ENCODE measurements around the gene TEX19.

DNA sequence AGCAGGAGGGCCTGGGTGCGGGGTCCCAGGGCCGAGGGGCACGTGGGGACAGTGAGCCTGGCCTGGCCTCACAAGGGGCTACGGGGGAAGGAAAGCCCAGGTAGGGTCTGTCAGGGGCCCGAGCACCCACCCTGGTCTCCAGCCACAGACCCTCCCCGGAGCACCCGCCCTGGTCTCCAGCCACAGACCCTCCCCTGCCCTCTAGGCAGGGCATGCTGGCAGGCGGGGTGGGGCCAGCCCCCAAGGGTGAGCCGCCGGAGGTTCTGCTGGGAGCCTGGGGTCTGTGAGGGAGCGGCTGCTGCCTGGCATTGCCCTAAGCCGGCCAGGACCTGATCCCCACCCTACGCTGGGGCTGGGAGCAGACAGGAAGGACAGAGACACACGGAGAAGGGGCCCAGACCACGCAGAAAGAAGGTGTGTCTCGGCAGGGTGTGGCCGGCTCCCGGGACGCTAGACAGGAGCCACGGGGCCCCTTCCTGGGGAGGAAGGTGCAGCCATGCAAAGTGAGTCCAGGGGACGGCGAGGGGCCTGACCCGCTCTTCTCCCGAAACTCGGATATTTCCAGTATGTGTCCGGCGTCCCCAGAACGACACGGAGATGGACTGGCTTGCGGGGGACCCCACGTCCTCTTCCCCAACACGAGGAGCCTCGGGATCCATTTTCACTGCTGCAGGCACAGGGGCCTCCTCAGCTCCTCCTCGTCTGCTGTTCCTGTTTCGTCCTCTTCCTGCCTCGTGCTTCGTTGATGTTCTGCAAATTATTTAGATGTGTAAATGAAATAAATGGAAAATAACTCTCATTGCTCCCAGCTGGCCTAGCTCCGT lies 28.0 kb downstream of the TEX19 start:
- TF ChIP-seq, protein P1, sequence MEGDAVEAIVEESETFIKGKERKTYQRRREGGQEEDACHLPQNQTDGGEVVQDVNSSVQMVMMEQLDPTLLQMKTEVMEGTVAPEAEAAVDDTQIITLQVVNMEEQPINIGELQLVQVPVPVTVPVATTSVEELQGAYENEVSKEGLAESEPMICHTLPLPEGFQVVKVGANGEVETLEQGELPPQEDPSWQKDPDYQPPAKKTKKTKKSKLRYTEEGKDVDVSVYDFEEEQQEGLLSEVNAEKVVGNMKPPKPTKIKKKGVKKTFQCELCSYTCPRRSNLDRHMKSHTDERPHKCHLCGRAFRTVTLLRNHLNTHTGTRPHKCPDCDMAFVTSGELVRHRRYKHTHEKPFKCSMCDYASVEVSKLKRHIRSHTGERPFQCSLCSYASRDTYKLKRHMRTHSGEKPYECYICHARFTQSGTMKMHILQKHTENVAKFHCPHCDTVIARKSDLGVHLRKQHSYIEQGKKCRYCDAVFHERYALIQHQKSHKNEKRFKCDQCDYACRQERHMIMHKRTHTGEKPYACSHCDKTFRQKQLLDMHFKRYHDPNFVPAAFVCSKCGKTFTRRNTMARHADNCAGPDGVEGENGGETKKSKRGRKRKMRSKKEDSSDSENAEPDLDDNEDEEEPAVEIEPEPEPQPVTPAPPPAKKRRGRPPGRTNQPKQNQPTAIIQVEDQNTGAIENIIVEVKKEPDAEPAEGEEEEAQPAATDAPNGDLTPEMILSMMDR (IDR thresholded peaks at IDR 0.05): no peak
- TF ChIP-seq POLR2A (IDR thresholded peaks at IDR 0.05): no peak
